ENCODE measurements around the gene EMILIN2. TPM values are rescaled to one million over a fixed set of nuclear protein-coding genes. Genes with fewer than 3 reads are reported as not detected.

Gene EMILIN2
- total and polyA plus RNA-seq, 2 donors (not counting 3 experiments of a cell fraction or from before 2014, with no cell fraction given), result 9.4 to 13.4 TPM

DNA sequence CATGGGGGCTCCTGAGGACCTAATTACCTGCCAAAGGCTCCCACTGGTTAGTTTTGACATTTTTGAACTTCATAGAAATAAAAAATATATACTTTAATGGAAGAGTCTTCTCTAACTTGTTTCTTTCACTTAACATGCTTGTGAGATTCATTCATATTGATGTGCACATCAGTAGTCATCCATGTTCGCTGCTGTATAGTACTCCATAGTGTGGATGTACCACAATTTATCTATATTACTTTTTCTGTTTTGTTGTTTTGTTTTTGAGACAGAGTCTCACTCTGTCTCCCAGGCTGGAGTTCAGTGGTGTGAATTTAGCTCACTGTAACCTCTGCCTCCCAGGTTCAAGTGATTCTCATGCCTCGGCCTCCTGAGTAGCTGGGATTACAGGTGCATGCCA is 22.8 kb upstream of the EMILIN2 start:
- H2AFZ ChIP-seq (ENCODE audit: low read depth, low read length), result no peak overlapping the region
- DNase-seq (ENCODE audit: low read depth, low spot score), result no peak
- ChIA-PET POLR2A (no interaction called here), CTCF (no interaction called here)
- no peaks in the 10 kb centered on the region for H3K36me3 ChIP-seq (ENCODE audit: control insufficient read depth in 2 of 2, extremely low read depth in 1 of 2, insufficient read depth in 2 of 2, low read length in 2 of 2)
- H3K79me2 ChIP-seq (ENCODE audit: control insufficient read depth, insufficient read depth, low read length), result no peaks in the 10 kb centered on the region
- no peak for FAIRE-seq
- H3K9me3 ChIP-seq (replicated peaks; ENCODE audit: control insufficient read depth, insufficient read depth, low read length), result no peaks in the 10 kb centered on the region
- no peak overlapping the region for H3K4me3 ChIP-seq (replicated peaks in 1 of 3; ENCODE audit: insufficient read depth in 1 of 3, low read depth in 1 of 3, low read length in 3 of 3)
- no peak overlapping the region for H3K4me2 ChIP-seq (ENCODE audit: insufficient read depth, low read length)
- no peaks in the 10 kb centered on the region for H3K27me3 ChIP-seq (ENCODE audit: control insufficient read depth in 2 of 2, insufficient read depth in 2 of 2, low read length in 2 of 2)
- intact Hi-C loops (cut with micrococcal nuclease) (no loop called here), dilution Hi-C loops (cut with MboI; ENCODE audit: extremely low pct_ligation_motif_present, low sequenced_read_pairs) (no loop called here)
- no peaks in the 10 kb centered on the region for H4K20me1 ChIP-seq (replicated peaks; ENCODE audit: control insufficient read depth, extremely low read depth, insufficient read depth, low read length)
- BruUV-seq (replicated peaks), result no TSS peak
- H3K9me1 ChIP-seq (replicated peaks; ENCODE audit: control insufficient read depth, extremely low read depth, insufficient read depth, low read length), result no peaks in the 10 kb centered on the region
- no peak overlapping the region for H3K9ac ChIP-seq (replicated peaks; ENCODE audit: extremely low read depth, insufficient read depth, low read length)
- H3K27ac ChIP-seq (ENCODE audit: insufficient read depth, low read depth, low read length), result no peak overlapping the region
- TF ChIP-seq MAX (IDR thresholded peaks at IDR 0.05; ENCODE audit: insufficient read depth, insufficient read length), result no peak
- TF ChIP-seq EZH2 (IDR thresholded peaks at IDR 0.05; ENCODE audit: borderline replicate concordance, low read depth, low read length, severe bottlenecking), result no peak
- no peak for TF ChIP-seq POLR2A (IDR thresholded peaks at IDR 0.05; ENCODE audit: low read depth, low read length)
- no peak for TF ChIP-seq POLR2AphosphoS5 (IDR thresholded peaks at IDR 0.05; ENCODE audit: insufficient read depth, low read depth, low read length)
- TF ChIP-seq JUN (IDR thresholded peaks at IDR 0.05; ENCODE audit: borderline replicate concordance, insufficient read depth, insufficient read length, low read depth), result no peak
- TF ChIP-seq FOS (IDR thresholded peaks at IDR 0.05; ENCODE audit: borderline replicate concordance, insufficient read depth, low read length), result no peak
- no peak for TF ChIP-seq GATA2 (IDR thresholded peaks at IDR 0.05; ENCODE audit: insufficient read depth, insufficient read length, low read depth, low read length)
- TF ChIP-seq, protein P1, sequence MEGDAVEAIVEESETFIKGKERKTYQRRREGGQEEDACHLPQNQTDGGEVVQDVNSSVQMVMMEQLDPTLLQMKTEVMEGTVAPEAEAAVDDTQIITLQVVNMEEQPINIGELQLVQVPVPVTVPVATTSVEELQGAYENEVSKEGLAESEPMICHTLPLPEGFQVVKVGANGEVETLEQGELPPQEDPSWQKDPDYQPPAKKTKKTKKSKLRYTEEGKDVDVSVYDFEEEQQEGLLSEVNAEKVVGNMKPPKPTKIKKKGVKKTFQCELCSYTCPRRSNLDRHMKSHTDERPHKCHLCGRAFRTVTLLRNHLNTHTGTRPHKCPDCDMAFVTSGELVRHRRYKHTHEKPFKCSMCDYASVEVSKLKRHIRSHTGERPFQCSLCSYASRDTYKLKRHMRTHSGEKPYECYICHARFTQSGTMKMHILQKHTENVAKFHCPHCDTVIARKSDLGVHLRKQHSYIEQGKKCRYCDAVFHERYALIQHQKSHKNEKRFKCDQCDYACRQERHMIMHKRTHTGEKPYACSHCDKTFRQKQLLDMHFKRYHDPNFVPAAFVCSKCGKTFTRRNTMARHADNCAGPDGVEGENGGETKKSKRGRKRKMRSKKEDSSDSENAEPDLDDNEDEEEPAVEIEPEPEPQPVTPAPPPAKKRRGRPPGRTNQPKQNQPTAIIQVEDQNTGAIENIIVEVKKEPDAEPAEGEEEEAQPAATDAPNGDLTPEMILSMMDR (IDR thresholded peaks at IDR 0.05; ENCODE audit: extremely low read depth in 1 of 2, insufficient read depth in 1 of 2, low read depth in 1 of 2, low read length in 2 of 2), result no peak
- no peak for TF ChIP-seq MYC (IDR thresholded peaks at IDR 0.05; ENCODE audit: low read depth, low read length)
- H3K4me1 ChIP-seq (ENCODE audit: control insufficient read depth, extremely low read depth, insufficient read depth, low read length), result no peaks in the 10 kb centered on the region
